Activated CD8-positive, alpha-beta memory T cell treated with anti-CD3 and anti-CD28 coated beads for 1 hour (primary cell): ENCODE measurements around the gene FGF23.
"Not testable (repeated sequence)": the region's sequence is repeated elsewhere in the genome, so short reads cannot be mapped to it uniquely, and the experiment has no call there.

Source experiments
- DNase-seq, 2 donors: peaks; one replicate each; pipeline ENCODE4 v3.0.0-alpha.2; 2020; ENCODE audit warnings: low read depth in 1 of 2; ENCODE audit errors: extremely low read depth in 1 of 2

The FGF23 gene

DNA sequence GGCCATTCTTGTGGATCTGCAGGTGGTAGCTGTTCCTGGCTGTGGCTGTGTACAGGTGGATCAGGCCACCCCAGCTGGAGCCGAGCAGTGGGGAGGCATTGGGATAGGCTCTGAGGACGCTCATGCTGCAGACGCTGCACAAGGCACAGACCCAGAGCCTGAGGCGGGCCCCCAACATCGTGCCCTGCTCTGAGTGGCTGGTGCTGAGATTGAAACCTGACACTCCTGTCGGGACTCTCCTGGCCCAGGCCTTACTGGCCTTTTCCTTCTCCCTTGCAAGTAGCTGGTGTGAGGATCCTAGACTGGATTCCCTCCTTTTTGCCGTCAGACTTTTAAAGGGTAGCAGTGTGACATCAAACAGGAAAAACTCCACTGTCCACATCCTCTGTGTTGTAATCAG, at the start of gene FGF23:
Gene FGF23, minus strand, starts transcription at position 308 of the 400 bp plus-strand sequence. Its CDS starts 130 bp downstream, at position 178.
- no peak for DNase-seq

GRCh38 chr12:4424422-4424821, 44.9 kb upstream of the FGF23 start:
- DNase-seq = no peak

DNA sequence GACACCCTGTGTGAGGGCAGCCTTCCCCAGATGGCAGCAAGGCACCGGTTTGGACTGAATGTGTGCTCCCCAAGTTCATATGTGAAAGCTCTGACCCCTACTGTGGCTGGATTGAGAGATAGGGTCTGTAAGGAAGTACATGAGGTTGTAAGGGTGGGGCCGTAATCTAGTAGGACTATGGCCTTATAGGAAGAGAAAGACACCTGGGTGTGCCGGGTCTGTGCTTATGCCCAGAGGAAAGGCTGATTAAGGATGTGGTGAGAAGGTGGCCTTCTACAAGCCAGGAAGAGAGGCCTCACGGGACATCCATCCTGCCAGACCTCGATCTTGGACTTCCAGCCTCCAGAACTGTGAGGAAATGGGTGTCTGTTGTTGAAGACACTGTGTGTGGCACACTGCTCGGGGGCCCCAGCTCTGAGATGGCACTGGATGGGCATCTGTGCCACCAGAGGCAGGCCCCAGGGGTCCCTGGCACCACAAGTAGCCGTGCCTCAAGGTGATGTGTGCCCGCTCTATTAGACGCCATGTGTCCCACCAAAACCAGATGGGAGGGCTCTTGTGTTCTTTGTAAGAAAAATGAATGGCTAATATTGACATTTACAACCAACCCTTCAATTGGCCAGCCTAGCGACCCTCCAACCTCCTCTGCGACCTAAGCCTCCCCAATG, 44.1 kb upstream of the FGF23 start:
- DNase-seq = no peak

DNA sequence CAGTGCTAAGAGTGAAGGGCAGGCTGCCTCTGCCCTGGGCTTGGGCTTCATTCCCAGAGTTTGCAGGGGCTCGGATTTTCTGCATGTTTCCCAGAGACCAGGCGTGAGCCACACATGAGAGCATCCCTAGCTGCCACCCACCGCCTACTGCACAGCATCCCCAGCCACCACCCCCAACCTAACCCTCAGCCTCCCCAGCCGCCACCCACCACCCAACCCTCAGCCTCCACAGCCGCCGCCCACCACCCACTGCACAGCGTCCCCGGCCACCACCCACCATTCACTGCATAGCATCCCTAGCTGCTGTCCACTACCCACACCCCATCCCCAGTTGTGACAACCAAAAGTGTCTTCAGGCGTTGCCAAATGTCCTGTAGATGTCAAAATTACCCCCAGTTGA, 43.5 kb upstream of the FGF23 start:
- no peak for DNase-seq

- no peak for DNase-seq
Measured at GRCh38 chr12:4421590-4422031, 42.1 kb upstream of the FGF23 start.

DNA sequence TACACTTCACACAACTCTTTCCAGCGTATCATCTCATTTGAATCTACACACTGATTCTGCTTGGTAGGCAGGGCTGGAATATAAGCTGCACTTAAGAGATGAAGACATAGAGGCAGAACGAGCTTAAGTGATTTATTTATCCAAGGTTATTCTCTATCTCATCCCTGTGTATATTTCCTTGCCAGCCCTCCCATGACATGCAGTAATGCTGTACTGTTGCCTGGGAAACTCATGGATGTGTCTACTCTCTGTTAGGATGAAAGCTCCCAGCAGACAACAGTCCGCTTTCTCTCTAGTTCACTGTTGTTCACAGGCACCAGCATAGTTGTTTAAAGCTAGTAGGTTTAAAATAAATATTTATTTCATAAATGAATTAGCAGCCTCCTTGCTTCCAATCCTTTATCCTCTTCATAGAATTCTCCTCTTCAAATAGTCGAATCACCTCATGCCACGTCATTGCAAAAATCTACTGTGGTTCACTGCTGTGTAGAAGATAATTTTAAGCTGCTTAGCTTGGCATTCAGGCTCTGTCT, 40.7 kb upstream of the FGF23 start:
- DNase-seq = no peak

GRCh38 chr12:4418913-4419312, 39.4 kb upstream of the FGF23 start:
- DNase-seq = no peak

- no peak for DNase-seq
Measured at GRCh38 chr12:4417936-4418335, 38.4 kb upstream of the FGF23 start.

DNA sequence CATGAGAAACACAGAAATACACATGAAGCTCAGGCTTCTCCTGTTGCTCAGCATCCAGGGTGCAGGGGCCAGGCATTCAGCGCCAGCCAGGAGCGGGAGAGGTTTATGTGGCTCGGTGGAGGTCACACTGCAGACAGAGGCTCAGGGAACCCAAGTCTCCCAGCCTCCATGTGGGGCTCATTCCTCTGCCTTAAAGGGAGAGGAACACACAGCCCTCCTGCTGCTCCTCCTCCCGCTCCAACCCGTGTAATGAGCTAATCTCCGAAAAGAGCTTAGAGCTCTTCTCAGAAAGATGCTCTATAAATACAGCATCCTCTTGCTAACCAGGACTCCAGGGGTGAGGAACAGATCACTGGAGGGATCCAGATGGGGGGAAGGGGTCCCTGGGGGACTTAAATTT, 37.9 kb upstream of the FGF23 start:
- no peak for DNase-seq

- no peak for DNase-seq
Measured at GRCh38 chr12:4416276-4416675, 36.8 kb upstream of the FGF23 start.

DNA sequence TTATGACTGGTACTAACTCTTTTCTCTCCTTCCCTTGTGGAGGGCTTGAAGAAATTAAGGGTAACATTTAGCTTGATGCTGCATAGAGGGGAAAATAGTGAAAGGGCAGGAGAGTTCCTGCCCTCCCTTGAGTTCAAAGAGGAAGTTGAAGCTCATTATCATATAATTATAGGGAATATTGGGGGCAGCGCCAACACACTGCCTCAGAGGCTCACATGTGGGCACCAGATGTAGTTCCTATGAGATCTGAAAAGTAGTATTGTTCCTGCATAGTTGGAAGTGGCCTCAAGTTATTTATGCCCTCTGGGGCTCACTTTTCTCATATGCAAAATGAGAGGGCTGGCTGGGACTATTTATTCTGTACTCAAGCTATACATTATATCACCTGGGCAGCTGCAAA, 33.0 kb upstream of the FGF23 start:
- no peak for DNase-seq

DNA sequence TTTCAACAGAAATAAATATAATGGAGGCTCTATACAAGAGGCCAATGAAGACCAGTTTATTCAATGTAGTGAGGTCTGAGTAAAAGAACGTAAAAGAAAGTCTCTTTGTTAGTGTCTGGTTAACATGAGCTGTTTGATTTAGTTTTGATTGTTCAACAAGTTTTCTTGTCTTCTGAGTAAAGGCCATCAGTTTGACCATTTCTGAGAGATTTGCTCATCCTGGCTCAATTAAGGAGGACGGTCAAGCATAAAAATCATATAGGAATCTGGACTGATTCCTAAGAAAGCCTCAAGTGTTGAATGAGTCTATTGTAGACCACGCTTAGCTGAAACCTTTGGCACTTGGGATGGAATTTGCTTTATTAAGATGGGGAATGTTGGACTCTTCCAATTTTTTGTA, 32.5 kb upstream of the FGF23 start:
- no peak for DNase-seq

DNA sequence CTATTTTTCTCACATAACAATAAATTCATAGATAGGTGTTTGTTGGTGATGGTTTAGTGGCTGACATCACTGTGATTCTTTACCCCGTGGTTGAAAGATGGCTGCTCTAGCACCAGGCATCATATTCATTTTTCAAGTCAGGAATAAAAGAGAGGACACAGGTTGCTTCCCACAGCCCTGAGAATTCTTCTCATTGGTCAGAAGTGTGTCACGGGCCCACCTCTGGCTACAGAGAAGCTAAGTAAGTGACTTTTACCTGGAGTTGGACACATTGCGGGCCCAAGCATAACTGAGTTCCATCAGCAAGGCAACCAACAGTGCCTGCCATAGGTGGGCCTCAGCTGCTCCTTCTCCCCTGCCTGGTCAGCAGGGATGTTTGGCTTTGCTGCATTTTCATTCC, 27.6 kb upstream of the FGF23 start:
- DNase-seq = no peak

- not testable (repeated sequence) for DNase-seq
Measured at GRCh38 chr12:4404877-4405637, 25.5 kb upstream of the FGF23 start.

DNA sequence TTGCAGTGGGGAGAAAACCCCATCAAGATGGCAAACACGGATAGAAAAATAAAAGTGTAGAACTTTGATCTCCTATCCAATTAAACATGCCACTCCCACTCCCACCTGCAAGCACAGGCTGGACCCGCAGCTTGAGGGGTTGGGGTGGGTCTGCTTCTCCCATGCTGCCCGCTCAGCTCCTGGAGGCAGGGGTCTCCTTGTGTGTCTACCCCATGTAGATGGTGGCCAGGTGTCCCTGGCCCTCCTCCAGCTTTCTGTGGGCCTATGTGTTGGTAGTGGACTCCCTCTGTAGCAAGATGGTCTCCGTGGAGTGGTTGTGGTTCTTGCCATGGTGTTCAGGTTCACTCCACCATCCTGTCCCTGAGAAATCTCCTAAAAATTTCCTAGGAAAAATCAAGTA, 23.5 kb upstream of the FGF23 start:
- no peak for DNase-seq

GRCh38 chr12:4401117-4401516, 21.6 kb upstream of the FGF23 start:
- no peak for DNase-seq

DNA sequence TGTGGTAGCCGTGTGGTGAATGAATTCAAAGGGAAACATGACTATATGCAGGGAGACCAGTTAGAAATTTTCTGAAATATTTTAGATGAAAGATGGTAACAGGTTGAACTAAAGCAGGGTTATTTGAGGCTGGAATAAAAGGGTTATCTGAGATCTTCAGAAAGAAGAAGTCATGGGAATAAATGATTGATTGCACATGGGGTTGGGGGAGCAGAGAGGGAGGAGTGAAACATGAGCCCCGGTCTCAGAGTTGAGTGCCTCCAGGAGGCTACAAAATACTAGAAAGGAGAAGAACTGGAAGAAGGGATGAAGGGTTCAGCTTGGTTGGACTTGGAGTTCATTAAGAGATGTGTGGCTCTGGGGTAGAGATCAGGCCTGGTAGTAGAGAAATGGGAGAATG, 16.3 kb upstream of the FGF23 start:
- no peak for DNase-seq

DNA sequence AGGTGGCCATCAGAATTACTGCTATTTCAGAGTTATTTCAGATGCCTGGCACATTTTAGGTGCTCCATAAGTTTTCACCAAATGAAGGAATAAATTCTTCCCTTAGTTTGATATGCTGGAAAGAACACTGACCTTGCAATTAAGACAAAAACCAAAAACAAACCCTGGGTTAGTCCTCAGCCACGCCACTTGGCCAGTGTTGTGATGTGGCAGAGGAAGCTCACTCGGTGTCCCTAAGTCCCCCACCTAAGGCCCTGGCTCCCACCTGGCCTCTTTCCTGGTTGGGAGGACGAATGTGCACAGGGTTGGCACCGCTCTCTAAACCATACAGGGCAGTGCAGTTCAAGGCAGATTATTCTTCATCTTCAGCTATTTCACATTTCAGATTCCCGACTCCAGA, 13.7 kb upstream of the FGF23 start:
- no peak for DNase-seq

- DNase-seq = no peak
Measured at GRCh38 chr12:4392223-4392742, 12.8 kb upstream of the FGF23 start.

DNA sequence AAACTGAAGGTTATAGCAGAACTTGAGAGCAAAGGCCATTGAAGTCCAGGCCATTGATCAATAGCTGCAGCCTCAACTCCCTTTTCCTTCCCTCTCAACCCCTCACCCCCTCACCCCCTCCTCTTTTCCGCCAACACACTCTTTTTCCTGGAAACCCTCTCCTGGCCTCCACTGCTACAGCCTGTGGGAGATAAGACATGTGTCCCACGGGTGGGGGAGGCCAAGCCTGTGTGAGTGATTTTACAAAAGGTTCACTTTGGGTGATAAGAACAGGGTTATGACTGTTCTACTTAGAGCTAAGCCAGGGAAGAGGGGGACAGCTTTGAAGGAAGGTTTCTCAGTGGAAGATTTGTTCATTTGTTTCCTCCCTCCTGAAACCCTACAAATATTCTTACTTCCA, 9.2 kb upstream of the FGF23 start:
- no peak for DNase-seq

- no peak for DNase-seq
Measured at GRCh38 chr12:4388032-4388431, 8.5 kb upstream of the FGF23 start.

DNA sequence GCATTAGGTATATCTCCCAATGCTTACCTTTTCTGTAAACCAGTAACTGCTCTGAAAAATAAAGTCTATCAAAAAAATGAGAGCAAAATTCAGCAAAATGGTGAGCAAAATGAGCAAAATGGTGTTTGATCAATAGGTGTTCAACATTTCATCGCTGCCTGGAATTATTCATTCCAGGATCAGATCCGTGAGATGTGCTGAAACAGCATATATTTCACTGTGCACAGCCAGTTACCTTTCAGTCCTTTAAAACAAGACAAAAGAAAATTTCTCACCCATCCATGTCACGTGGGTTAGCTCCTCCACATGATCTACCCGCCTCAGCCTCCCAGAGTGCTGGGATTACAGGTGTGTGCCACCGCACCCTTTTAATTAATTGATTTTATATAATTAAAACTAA, 8.1 kb upstream of the FGF23 start:
- no peak for DNase-seq
